CD4-positive, alpha-beta T cell treated with Interleukin-15 for 1 hour (primary cell): Measurements from ENCODE around the gene PANX1.

Experiments
- DNase-seq: peaks from one replicate; pipeline ENCODE4 v3.0.0-alpha.2; 2020

The PANX1 gene

GRCh38 chr11:94186342-94187203, 57.9 kb downstream of the PANX1 start:
- DNase-seq = no peak

GRCh38 chr11:94193288-94193687, 64.6 kb downstream of the PANX1 start:
- DNase-seq = no peak

- no peak for DNase-seq
Observed at GRCh38 chr11:94194712-94195111, 66.1 kb downstream of the PANX1 start.

- DNase-seq = no peak
Observed at GRCh38 chr11:94196363-94196762, 67.7 kb downstream of the PANX1 start.

- DNase-seq = no peak
Observed at GRCh38 chr11:94198718-94199117, 70.1 kb downstream of the PANX1 start.

GRCh38 chr11:94199136-94200130, 70.8 kb downstream of the PANX1 start:
- no peak for DNase-seq

- no peak for DNase-seq
Observed at GRCh38 chr11:94201004-94201465, 72.4 kb downstream of the PANX1 start.

- no peak for DNase-seq
Observed at GRCh38 chr11:94203070-94203469, 74.4 kb downstream of the PANX1 start.

GRCh38 chr11:94211261-94211830, 82.7 kb downstream of the PANX1 start:
- DNase-seq = no peak

- DNase-seq = no peak
Observed at GRCh38 chr11:94212898-94213297, 84.3 kb downstream of the PANX1 start.

- DNase-seq = no peak
Observed at GRCh38 chr11:94217705-94218104, 89.1 kb downstream of the PANX1 start.

GRCh38 chr11:94218372-94218771, 89.7 kb downstream of the PANX1 start:
- DNase-seq = no peak

- DNase-seq = no peak
Observed at GRCh38 chr11:94219771-94220170, 91.1 kb downstream of the PANX1 start.

- DNase-seq = no peak
Observed at GRCh38 chr11:94224078-94224477, 95.4 kb downstream of the PANX1 start.
